H1 (cell line): ENCODE data around the gene CDK4. TPM values are rescaled to one million over a fixed set of nuclear protein-coding genes. Genes with fewer than 3 reads are reported as not detected.

Experiments used
- BCL11A ChIP-seq, 2 experiments: IDR thresholded peaks; one replicate each; pipeline ENCODE4 v1.6.1; 2011; ENCODE audit warnings: low read depth in 2 of 2, low read length in 2 of 2, mild to moderate bottlenecking in 2 of 2
- KDM4A ChIP-seq: IDR thresholded peaks from one replicate; pipeline ENCODE4 v1.7.1; 2012; ENCODE audit warnings: low read depth, mild to moderate bottlenecking, moderate library complexity, low read length, inconsistent platforms; ENCODE audit not compliant: severe bottlenecking
- POLR2AphosphoS5 ChIP-seq: IDR thresholded peaks from 2 replicates; pipeline ENCODE4 v1.6.1; 2011; ENCODE audit warnings: low read depth, low read length
- SIX5 ChIP-seq: IDR thresholded peaks from 2 replicates; pipeline ENCODE4 v1.6.1; 2011; ENCODE audit warnings: mild to moderate bottlenecking, low read depth, low read length
- SP1 ChIP-seq: IDR thresholded peaks from 2 replicates; pipeline ENCODE4 v1.6.1; 2011; ENCODE audit warnings: low read depth, low read length
- TCF12 ChIP-seq: IDR thresholded peaks from 2 replicates; pipeline ENCODE4 v1.6.1; 2011; ENCODE audit warnings: low read depth, mild to moderate bottlenecking, low read length
- polyA plus RNA-seq, 7 experiments: library from polyadenylated mRNA; depleted of rRNA in 3 of 7; stranded (reverse) in 5 of 7; unstranded in 2 of 7; fragments of >200 nt in 5 of 7; fragments of 200-250 nt in 2 of 7; gene quantifications; 1 replicate in 5 of 7; 2 replicates in 1 of 7; 4 replicates in 1 of 7; pipeline versions ENCODE4 v1.2.1 to v1.2.3, GENCODE V29; 2011 to 2013; ENCODE audit warnings: missing spikeins in 2 of 7, mixed read lengths in 2 of 7
- total RNA-seq: library from RNA; stranded (reverse); fragmentation: NEBNext Ultra II Directional; extraction: Animal tissue kit (Norgen Biotek cat#: 25700); gene quantifications from 2 replicates; pipeline ENCODE4 v1.2.1, GENCODE V29; 2021

Gene CDK4
- total and polyA plus RNA-seq, 2 of the 8 experiments (the other 6 are each of a cell fraction or from before 2014, with no cell fraction given) = 174 to 368 TPM

GRCh38 chr12:57723630-57723962 is 28.5 kb downstream of the CDK4 start (continued):
- no peak for TF ChIP-seq SP1
- TF ChIP-seq SIX5 = no peak
- TF ChIP-seq TCF12 = no peak
- no peak for TF ChIP-seq BCL11A (IDR thresholded peaks at IDR 0.05; ENCODE audit: low read depth in 2 of 2, low read length in 2 of 2)
- TF ChIP-seq KDM4A = no peak
- no peak for TF ChIP-seq POLR2AphosphoS5
